HepG2 (cell line): ENCODE data around the gene MRPL34. TPM values are rescaled to one million over a fixed set of nuclear protein-coding genes. Genes with fewer than 3 reads are reported as not detected.

Source experiments
- AHR ChIP-seq: IDR thresholded peaks from 2 replicates; pipeline ENCODE4 v1.6.1; 2018; ENCODE audit warnings: missing genetic modification reagents, missing compliant biosample characterization
- ARID5B ChIP-seq: IDR thresholded peaks from 2 replicates; pipeline ENCODE4 v1.4.0; 2020; ENCODE audit warnings: mild to moderate bottlenecking, missing genetic modification reagents
- ATF6 ChIP-seq: sonication (generic); formaldehyde crosslinking; conservative IDR thresholded peaks from 2 replicates; pipeline ENCODE4 v1.4.0; 2020; ENCODE audit warnings: missing genetic modification reagents
- CBFB ChIP-seq: sonication (generic); formaldehyde crosslinking; IDR thresholded peaks from 2 replicates; pipeline ENCODE4 v1.4.0; 2020; ENCODE audit warnings: missing genetic modification reagents
- DMAP1 ChIP-seq: IDR thresholded peaks from 2 replicates; pipeline ENCODE4 v1.6.1; 2016
- DR1 ChIP-seq: sonication (generic); formaldehyde crosslinking; IDR thresholded peaks from 2 replicates; pipeline ENCODE4 v1.8.0; 2021; ENCODE audit warnings: mild to moderate bottlenecking, missing genetic modification reagents, inconsistent platforms
- EED ChIP-seq: sonication (generic); formaldehyde crosslinking; IDR thresholded peaks from 2 replicates; pipeline ENCODE4 v1.5.0; 2020; ENCODE audit warnings: mild to moderate bottlenecking, missing genetic modification reagents
- GPN1 ChIP-seq: sonication (generic); formaldehyde crosslinking; IDR thresholded peaks from 2 replicates; pipeline ENCODE4 v1.5.1; 2020; ENCODE audit warnings: missing genetic modification reagents, borderline replicate concordance
- HNF4A ChIP-seq: sonication (generic); formaldehyde crosslinking; IDR thresholded peaks from 2 replicates; pipeline ENCODE4 v1.4.0; 2020; ENCODE audit warnings: missing genetic modification reagents
- PTBP1 ChIP-seq: fragments of 200-400 bp; formaldehyde crosslinking; IDR thresholded peaks from 2 replicates; pipeline ENCODE4 v1.6.1; 2018; ENCODE audit warnings: low read length, low read depth; ENCODE audit not compliant: poor library complexity, severe bottlenecking
- RARG ChIP-seq: sonication (generic); formaldehyde crosslinking; IDR thresholded peaks from 2 replicates; pipeline ENCODE4 v1.4.0; 2020; ENCODE audit warnings: low read depth, mild to moderate bottlenecking, missing genetic modification reagents
- RCOR2 ChIP-seq: IDR thresholded peaks from 2 replicates; pipeline ENCODE4 v1.6.1; 2016; ENCODE audit warnings: missing biosample characterization, missing genetic modification reagents
- RFX1 ChIP-seq: fragments of 450-650 bp; IDR thresholded peaks from 2 replicates; pipeline ENCODE4 v1.6.1; 2017
- SAP130 ChIP-seq: IDR thresholded peaks from 2 replicates; pipeline ENCODE4 v1.6.1; 2016; ENCODE audit warnings: low read depth
- SP2 ChIP-seq: sonication (generic); formaldehyde crosslinking; IDR thresholded peaks from 2 replicates; pipeline ENCODE4 v1.5.1; 2020; ENCODE audit warnings: mild to moderate bottlenecking, missing genetic modification reagents
- ZBTB14 ChIP-seq: sonication (generic); formaldehyde crosslinking; IDR thresholded peaks from 2 replicates; pipeline ENCODE4 v1.4.0; 2020; ENCODE audit warnings: missing genetic modification reagents
- ZBTB7B ChIP-seq: sonication (generic); formaldehyde crosslinking; IDR thresholded peaks from 2 replicates; pipeline ENCODE4 v1.4.0; 2020; ENCODE audit warnings: missing genetic modification reagents
- ZNF564 ChIP-seq: sonication (generic); formaldehyde crosslinking; IDR thresholded peaks from 2 replicates; pipeline ENCODE4 v1.8.1; 2023; ENCODE audit warnings: mild to moderate bottlenecking, missing genetic modification reagents
- ZNF7 ChIP-seq: IDR thresholded peaks from 2 replicates; pipeline ENCODE4 v1.6.1; 2016; ENCODE audit warnings: missing biosample characterization, missing genetic modification reagents
- polyA plus RNA-seq, 8 experiments: library from polyadenylated mRNA; depleted of rRNA in 3 of 8; stranded (reverse) in 7 of 8; unstranded in 1 of 8; fragments of >200 nt; fragmentation: Illumina TruSeq in 4 of 8; extraction: Trizol in 4 of 8; gene quantifications; 2 replicates each; pipeline versions ENCODE4 v1.2.1 to v1.2.3, GENCODE V29; 2011 to 2016; ENCODE audit warnings: low read depth in 4 of 8, missing spikeins in 1 of 8, mixed read lengths in 1 of 8; ENCODE audit not compliant: insufficient read depth in 1 of 8
- total RNA-seq, 5 experiments: library from RNA; depleted of rRNA; stranded (reverse); fragments of >200 nt; fragmentation: Illumina TruSeq; extraction: Trizol; gene quantifications; 2 replicates each; pipeline ENCODE4 v1.2.3, GENCODE V29; 2016; ENCODE audit warnings: low read depth in 1 of 5
- TF ChIP-seq, protein P1 (sequence below): sonication (generic); formaldehyde crosslinking; IDR thresholded peaks from 2 replicates; pipeline ENCODE4 v1.8.1; 2023; ENCODE audit warnings: mild to moderate bottlenecking, missing genetic modification reagents, borderline replicate concordance
- TF ChIP-seq, protein P2 (sequence below): sonication (generic); formaldehyde crosslinking; conservative IDR thresholded peaks from 2 replicates; pipeline ENCODE4 v1.4.0; 2020; ENCODE audit warnings: missing genetic modification reagents
- TF ChIP-seq, protein P3 (sequence below): sonication (generic); formaldehyde crosslinking; IDR thresholded peaks from 2 replicates; pipeline ENCODE4 v1.4.0; 2020; ENCODE audit warnings: low read depth, mild to moderate bottlenecking, missing genetic modification reagents

The MRPL34 gene
- total and polyA plus RNA-seq, 2 of the 13 experiments (the other 11 are each of a cell fraction or from before 2014, with no cell fraction given): 74.0 to 77.3 TPM

- TF ChIP-seq ARID5B (CRISPR knock-in tag): no peak
- no peak for TF ChIP-seq AHR
- TF ChIP-seq HNF4A (CRISPR knock-in tag): peak; percentile 62
- 0 out of 2 replicates have a peak, but pooled peaks have one; percentile 38 for TF ChIP-seq DMAP1 (CRISPR knock-in tag)
- TF ChIP-seq RFX1: no peak
- TF ChIP-seq PTBP1: no peak
- TF ChIP-seq, protein P1, sequence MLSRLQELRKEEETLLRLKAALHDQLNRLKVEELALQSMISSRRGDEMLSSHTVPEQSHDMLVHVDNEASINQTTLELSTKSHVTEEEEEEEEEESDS (CRISPR knock-in tag): no peak
- TF ChIP-seq CBFB (CRISPR knock-in tag): peak; percentile 33; the same call in 1 of the 2 replicates
- TF ChIP-seq, protein P2, sequence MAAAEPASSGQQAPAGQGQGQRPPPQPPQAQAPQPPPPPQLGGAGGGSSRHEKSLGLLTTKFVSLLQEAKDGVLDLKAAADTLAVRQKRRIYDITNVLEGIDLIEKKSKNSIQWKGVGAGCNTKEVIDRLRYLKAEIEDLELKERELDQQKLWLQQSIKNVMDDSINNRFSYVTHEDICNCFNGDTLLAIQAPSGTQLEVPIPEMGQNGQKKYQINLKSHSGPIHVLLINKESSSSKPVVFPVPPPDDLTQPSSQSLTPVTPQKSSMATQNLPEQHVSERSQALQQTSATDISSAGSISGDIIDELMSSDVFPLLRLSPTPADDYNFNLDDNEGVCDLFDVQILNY (CRISPR knock-in tag): no peak
- TF ChIP-seq RARG (CRISPR knock-in tag): no peak
- TF ChIP-seq ZBTB14 (CRISPR knock-in tag): no peak
- TF ChIP-seq, protein P3, sequence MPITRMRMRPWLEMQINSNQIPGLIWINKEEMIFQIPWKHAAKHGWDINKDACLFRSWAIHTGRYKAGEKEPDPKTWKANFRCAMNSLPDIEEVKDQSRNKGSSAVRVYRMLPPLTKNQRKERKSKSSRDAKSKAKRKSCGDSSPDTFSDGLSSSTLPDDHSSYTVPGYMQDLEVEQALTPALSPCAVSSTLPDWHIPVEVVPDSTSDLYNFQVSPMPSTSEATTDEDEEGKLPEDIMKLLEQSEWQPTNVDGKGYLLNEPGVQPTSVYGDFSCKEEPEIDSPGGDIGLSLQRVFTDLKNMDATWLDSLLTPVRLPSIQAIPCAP (CRISPR knock-in tag): no peak
- peak; percentile 95 for TF ChIP-seq SP2
- TF ChIP-seq SAP130 (CRISPR knock-in tag): peak; percentile 80
- no peak for TF ChIP-seq DR1 (CRISPR knock-in tag)
- no peak for TF ChIP-seq GPN1
- no peak for TF ChIP-seq RCOR2 (CRISPR knock-in tag)
- TF ChIP-seq ZNF564 (CRISPR knock-in tag): no peak
- no peak for TF ChIP-seq EED
- no peak for TF ChIP-seq ZNF7 (CRISPR knock-in tag)
- no peak for TF ChIP-seq ATF6 (CRISPR knock-in tag)
- TF ChIP-seq ZBTB7B (CRISPR knock-in tag): no peak
Measured at GRCh38 chr19:17309198-17309964, 3.7 kb downstream of the MRPL34 start, which contains the start of gene DDA1 (continued).
